Fibroblast of skin of scalp (primary cell): Measurements from ENCODE around the gene HOXA10.

ENCODE experiments used
- DNase-seq: peaks from one replicate; pipeline ENCODE4 v3.0.0-alpha.2; 2013

HOXA10 gene

GRCh38 chr7:27189997-27190748 lies 16.1 kb upstream of the HOXA10 start:
- DNase-seq = no peak

GRCh38 chr7:27189295-27189996 lies 15.3 kb upstream of the HOXA10 start:
- no peak for DNase-seq

GRCh38 chr7:27188386-27189294 lies 14.5 kb upstream of the HOXA10 start:
- no peak for DNase-seq

GRCh38 chr7:27187475-27188385 lies 13.6 kb upstream of the HOXA10 start:
- DNase-seq = no peak

GRCh38 chr7:27186668-27187474 lies 12.8 kb upstream of the HOXA10 start:
- no peak for DNase-seq

GRCh38 chr7:27185854-27186667 lies 11.9 kb upstream of the HOXA10 start:
- DNase-seq = no peak

- no peak for DNase-seq
Observed at GRCh38 chr7:27185013-27185853, 11.1 kb upstream of the HOXA10 start, which contains the start of gene HOXA11. TSS of gene HOXA11 (minus strand) at chr7:27185232. CDS start at chr7:27185144, 88 bp downstream.

- peak; percentile 16 for DNase-seq
Observed at GRCh38 chr7:27184337-27185012, 10.4 kb upstream of the HOXA10 start.

GRCh38 chr7:27183682-27184336 lies 9.7 kb upstream of the HOXA10 start:
- no peak for DNase-seq

GRCh38 chr7:27182861-27183681 lies 9.0 kb upstream of the HOXA10 start:
- DNase-seq = no peak

GRCh38 chr7:27182285-27182841 lies 8.2 kb upstream of the HOXA10 start:
- DNase-seq = no peak

GRCh38 chr7:27181795-27182275 lies 7.7 kb upstream of the HOXA10 start:
- DNase-seq = no peak

GRCh38 chr7:27180431-27181420 lies 6.6 kb upstream of the HOXA10 start:
- DNase-seq = no peak

- DNase-seq = peak; percentile 51
Observed at GRCh38 chr7:27179503-27180430, 5.6 kb upstream of the HOXA10 start.
